HG03520 (cell line): ENCODE measurements around the gene SLC22A2.

Experiments used
- ATAC-seq: cut with Tn5 transposase; IDR thresholded peaks from one replicate; pipeline ENCODE4 v1.9.1; 2021; ENCODE audit warnings: mild to moderate bottlenecking, moderate library complexity; ENCODE audit not compliant: unreplicated experiment

The SLC22A2 gene

GRCh38 chr6:160172704-160173103, 85.9 kb downstream of the SLC22A2 start:
- ATAC-seq = no peak

GRCh38 chr6:160170018-160170680, 88.5 kb downstream of the SLC22A2 start:
- no peak for ATAC-seq

GRCh38 chr6:160167604-160168399, 90.8 kb downstream of the SLC22A2 start:
- no peak for ATAC-seq
